ENCODE measurements around the gene SMPD4.
"Not testable (repeated sequence)": the region's sequence is repeated elsewhere in the genome, so short reads cannot be mapped to it uniquely, and the experiment has no call there.

GRCh38 chr2:130160838-130161705, 20.3 kb downstream of the SMPD4 start:
- TF ChIP-seq POLR2AphosphoS5, POLR2A, SPI1, TAF1 (IDR thresholded peaks at IDR 0.05; ENCODE audit: low read depth, low read length): not testable (repeated sequence)

All from GM12891 (cell line).